ENCODE data around the gene CEP128. TPM values are rescaled to one million over a fixed set of nuclear protein-coding genes. Genes with fewer than 3 reads are reported as not detected.

CEP128 gene
- total RNA-seq, 1 donor from 2014 or later: 3.3 TPM

DNA sequence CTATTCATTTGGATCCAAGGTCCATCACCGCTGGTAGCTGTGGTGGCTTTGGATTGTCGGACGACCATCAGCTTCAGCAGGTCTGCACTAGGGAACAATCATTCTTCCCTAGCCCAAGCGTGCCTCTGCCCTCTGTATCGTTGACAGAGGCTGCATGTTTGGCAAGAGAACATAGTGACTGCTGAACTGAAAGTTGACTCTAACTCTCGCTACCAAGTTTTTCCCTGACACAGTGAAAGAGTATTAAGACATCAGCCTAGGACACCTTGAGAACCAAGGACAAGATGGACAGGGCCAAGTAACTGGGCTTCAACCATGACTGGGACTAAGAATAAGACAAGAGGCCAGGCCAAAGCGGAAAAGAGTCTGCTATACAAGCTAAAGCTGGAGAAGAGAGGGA is 40.1 kb upstream of the CEP128 start:
- no peak overlapping the region for H3K4me3 ChIP-seq
- peaks cover 0 to 11% of the 10 kb centered on the region in 2 donors for H3K4me1 ChIP-seq
- H3K9me3 ChIP-seq: no peaks in the 10 kb centered on the region
- peak overlapping the region in 1 of 2 donors; percentile 46 for H3K27ac ChIP-seq
- intact Hi-C loops (cut with DNase I): no loop called here
- no peaks in the 10 kb centered on the region for H3K27me3 ChIP-seq
- no peak for DNase-seq (ENCODE audit: low spot score in 2 of 2)
- TF ChIP-seq, protein P1, sequence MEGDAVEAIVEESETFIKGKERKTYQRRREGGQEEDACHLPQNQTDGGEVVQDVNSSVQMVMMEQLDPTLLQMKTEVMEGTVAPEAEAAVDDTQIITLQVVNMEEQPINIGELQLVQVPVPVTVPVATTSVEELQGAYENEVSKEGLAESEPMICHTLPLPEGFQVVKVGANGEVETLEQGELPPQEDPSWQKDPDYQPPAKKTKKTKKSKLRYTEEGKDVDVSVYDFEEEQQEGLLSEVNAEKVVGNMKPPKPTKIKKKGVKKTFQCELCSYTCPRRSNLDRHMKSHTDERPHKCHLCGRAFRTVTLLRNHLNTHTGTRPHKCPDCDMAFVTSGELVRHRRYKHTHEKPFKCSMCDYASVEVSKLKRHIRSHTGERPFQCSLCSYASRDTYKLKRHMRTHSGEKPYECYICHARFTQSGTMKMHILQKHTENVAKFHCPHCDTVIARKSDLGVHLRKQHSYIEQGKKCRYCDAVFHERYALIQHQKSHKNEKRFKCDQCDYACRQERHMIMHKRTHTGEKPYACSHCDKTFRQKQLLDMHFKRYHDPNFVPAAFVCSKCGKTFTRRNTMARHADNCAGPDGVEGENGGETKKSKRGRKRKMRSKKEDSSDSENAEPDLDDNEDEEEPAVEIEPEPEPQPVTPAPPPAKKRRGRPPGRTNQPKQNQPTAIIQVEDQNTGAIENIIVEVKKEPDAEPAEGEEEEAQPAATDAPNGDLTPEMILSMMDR (IDR thresholded peaks at IDR 0.05): no peak
- H3K36me3 ChIP-seq: no peaks in the 10 kb centered on the region

DNA sequence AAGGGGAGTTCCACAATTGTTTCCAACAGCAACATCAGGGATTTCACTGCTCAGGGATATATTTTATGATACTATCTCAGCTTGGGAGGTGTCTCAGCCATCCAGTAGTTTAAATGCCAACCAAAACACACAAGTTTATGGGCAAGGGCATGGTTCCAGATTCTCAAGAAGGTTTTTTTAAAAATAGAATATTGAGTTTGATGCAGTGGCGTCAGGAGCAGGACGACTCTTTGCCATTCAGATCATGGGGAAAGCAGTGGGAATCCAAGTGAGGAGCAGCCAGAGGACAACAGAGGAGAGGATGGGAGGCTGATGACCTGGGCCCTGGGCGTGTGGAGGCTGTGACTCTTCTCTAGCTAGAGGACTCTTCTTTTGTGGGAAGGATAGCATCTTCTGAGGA is 39.6 kb upstream of the CEP128 start:
- peak overlapping the region in 1 of 2 donors; percentile 46 for H3K27ac ChIP-seq
- peaks cover 0 to 11% of the 10 kb centered on the region in 2 donors for H3K4me1 ChIP-seq
- no peaks in the 10 kb centered on the region for H3K36me3 ChIP-seq
- no peak for DNase-seq (ENCODE audit: low spot score in 2 of 2)
- intact Hi-C loops (cut with DNase I): no loop called here
- H3K27me3 ChIP-seq: no peaks in the 10 kb centered on the region
- TF ChIP-seq, protein P1 (IDR thresholded peaks at IDR 0.05): no peak
- no peak overlapping the region for H3K4me3 ChIP-seq
- H3K9me3 ChIP-seq: no peaks in the 10 kb centered on the region

DNA sequence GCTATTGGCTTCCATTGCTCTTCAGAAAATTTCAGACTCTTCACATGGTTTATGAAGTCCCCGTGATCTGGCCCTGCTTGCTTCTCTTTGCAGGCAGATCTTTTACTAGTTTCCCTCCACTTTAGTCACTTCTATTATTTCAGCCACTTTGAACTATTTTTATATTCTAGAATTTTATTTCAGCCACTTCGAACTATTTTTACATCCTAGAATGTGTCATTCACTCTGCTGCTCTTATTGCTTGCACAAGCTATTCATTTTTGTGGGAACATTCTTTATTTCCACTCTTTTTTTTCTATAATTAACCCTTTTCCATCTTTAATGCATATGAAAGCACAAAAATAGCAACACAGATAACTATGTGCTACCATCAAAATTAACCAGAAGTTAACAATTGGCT is 38.4 kb upstream of the CEP128 start:
- TF ChIP-seq, protein P1 (IDR thresholded peaks at IDR 0.05): no peak
- Histone ChIP-seq H3K9me3 (no peaks in the 10 kb centered on the region), H3K4me3 (no peak overlapping the region), H3K4me1 (peaks cover 0 to 11% of the 10 kb centered on the region in 2 donors), H3K27ac (peak overlapping the region in 1 of 2 donors; percentile 18), H3K27me3 (no peaks in the 10 kb centered on the region), H3K36me3 (no peaks in the 10 kb centered on the region)
- DNase-seq (ENCODE audit: low spot score in 2 of 2): no peak
- intact Hi-C loops (cut with DNase I): no loop called here

- Histone ChIP-seq H3K9me3 (no peaks in the 10 kb centered on the region), H3K27ac (no peak overlapping the region), H3K36me3 (no peaks in the 10 kb centered on the region), H3K4me3 (no peak overlapping the region), H3K4me1 (peaks cover 0 to 16% of the 10 kb centered on the region in 2 donors), H3K27me3 (no peaks in the 10 kb centered on the region)
- intact Hi-C loops (cut with DNase I): no loop called here
- TF ChIP-seq, protein P1 (IDR thresholded peaks at IDR 0.05): no peak
- DNase-seq (ENCODE audit: low spot score in 2 of 2): no peak
Observed at GRCh38 chr14:80978403-80978802, 36.9 kb upstream of the CEP128 start.

- H3K9me3 ChIP-seq: no peaks in the 10 kb centered on the region
- intact Hi-C loops (cut with DNase I): no loop called here
- H3K4me3 ChIP-seq: no peak overlapping the region
- peaks cover 0 to 14% of the 10 kb centered on the region in 2 donors for H3K4me1 ChIP-seq
- no peaks in the 10 kb centered on the region for H3K36me3 ChIP-seq
- no peak overlapping the region for H3K27ac ChIP-seq
- no peak for DNase-seq (ENCODE audit: low spot score in 2 of 2)
- H3K27me3 ChIP-seq: no peaks in the 10 kb centered on the region
- TF ChIP-seq, protein P1 (IDR thresholded peaks at IDR 0.05): no peak
Observed at GRCh38 chr14:80977221-80977620, 35.7 kb upstream of the CEP128 start.

GRCh38 chr14:80974679-80975078 is 33.1 kb upstream of the CEP128 start:
- TF ChIP-seq, protein P1 (IDR thresholded peaks at IDR 0.05): no peak
- no peak for DNase-seq (ENCODE audit: low spot score in 2 of 2)
- H3K27me3 ChIP-seq: no peaks in the 10 kb centered on the region
- intact Hi-C loops (cut with DNase I): no loop called here
- H3K27ac ChIP-seq: no peak overlapping the region
- no peak overlapping the region for H3K4me3 ChIP-seq
- H3K36me3 ChIP-seq: no peaks in the 10 kb centered on the region
- H3K4me1 ChIP-seq: peaks cover 0 to 5% of the 10 kb centered on the region in 2 donors
- H3K9me3 ChIP-seq: no peaks in the 10 kb centered on the region

Data from ascending aorta (tissue), 2 donors.